ENCODE results near the gene CAPN8.

DNA sequence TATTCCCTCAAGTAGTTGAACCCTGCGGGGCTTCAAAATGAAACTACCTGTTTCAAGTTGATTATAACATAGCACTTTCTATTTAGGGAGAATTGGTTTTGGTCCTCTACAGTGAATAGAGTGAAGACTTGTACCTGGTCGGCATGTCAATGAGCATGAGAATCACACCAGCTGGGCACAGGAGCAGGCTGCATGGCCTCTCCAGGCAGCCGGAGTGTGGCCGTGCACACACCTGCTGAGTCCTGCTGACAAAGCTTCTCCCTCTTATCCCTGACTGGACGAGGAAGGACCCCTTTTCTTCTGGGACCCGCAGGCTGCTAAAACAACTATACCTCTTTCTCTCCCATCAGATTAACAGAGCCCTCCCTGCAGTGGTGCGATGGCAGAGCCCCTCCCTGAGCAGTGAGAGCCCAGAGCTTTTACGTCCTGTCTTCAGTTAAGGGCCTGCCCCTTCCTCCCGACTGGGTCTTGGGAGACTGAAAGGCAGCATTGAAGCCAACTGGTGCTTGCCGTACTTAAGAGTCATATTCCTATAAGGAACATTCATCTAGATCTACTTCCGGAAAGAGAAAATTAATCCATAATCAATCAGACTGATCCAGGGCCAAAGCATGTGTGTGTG is 124.9 kb downstream of the CAPN8 start:
- TF ChIP-seq POLR2AphosphoS5 (IDR thresholded peaks at IDR 0.05; ENCODE audit: low read depth, low read length), result no peak
- TF ChIP-seq POLR2A (IDR thresholded peaks at IDR 0.05; ENCODE audit: low read depth, low read length), result no peak
- no peak for TF ChIP-seq POU2F2 (IDR thresholded peaks at IDR 0.05; ENCODE audit: low read depth, low read length)
- no peak for TF ChIP-seq TAF1 (IDR thresholded peaks at IDR 0.05; ENCODE audit: low read depth, low read length)
- TF ChIP-seq PAX5 (IDR thresholded peaks at IDR 0.05; ENCODE audit: insufficient read depth, low read length, severe bottlenecking), result no peak
